LNCAP (cell line): ENCODE results near the gene NUCKS1.

Experiments used
- TF ChIP-seq, protein P1 (sequence below): fragments of 450-650 bp; IDR thresholded peaks from 2 replicates; pipeline ENCODE4 v1.5.1; 2017; ENCODE audit warnings: mild to moderate bottlenecking

Gene NUCKS1

DNA sequence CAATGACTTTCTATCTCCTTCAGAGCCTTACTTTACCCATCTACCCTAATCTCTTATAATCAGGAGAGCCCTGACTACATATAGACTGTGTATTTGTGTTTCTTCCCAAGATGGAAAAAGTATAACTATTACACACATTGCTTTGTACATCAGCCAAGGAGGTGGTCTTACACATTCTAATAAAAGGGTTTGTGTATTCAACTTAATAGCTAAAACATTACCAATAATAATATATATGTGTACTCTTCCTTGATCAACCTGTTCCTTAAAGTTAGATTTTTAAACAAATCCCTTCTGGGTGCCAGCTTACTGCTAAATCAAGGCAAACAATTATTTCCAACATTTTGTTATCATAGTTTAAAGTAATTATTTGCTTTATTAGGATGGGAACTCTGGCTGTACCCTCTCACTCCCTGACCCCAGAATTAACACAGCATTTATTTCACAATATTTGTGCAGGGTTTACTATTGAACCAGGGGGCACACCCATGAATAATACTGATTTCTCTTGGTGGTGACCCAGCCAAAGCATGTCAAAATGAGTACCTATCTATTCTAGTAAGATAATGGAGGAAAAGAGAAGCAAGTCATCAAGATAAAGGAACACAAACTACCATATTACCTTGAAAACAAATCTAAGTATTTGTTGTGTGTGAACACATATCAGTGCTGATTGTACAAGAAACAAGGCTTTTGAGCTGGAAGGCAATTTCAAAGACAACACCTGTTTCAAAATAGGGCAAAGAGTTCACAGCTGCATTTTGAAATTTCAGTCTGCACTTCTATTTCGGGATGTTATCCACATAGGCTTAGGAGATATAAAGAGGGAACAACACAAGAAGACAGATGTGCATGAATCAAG is 39.5 kb downstream of the NUCKS1 start:
- TF ChIP-seq, protein P1, sequence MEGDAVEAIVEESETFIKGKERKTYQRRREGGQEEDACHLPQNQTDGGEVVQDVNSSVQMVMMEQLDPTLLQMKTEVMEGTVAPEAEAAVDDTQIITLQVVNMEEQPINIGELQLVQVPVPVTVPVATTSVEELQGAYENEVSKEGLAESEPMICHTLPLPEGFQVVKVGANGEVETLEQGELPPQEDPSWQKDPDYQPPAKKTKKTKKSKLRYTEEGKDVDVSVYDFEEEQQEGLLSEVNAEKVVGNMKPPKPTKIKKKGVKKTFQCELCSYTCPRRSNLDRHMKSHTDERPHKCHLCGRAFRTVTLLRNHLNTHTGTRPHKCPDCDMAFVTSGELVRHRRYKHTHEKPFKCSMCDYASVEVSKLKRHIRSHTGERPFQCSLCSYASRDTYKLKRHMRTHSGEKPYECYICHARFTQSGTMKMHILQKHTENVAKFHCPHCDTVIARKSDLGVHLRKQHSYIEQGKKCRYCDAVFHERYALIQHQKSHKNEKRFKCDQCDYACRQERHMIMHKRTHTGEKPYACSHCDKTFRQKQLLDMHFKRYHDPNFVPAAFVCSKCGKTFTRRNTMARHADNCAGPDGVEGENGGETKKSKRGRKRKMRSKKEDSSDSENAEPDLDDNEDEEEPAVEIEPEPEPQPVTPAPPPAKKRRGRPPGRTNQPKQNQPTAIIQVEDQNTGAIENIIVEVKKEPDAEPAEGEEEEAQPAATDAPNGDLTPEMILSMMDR: no peak

DNA sequence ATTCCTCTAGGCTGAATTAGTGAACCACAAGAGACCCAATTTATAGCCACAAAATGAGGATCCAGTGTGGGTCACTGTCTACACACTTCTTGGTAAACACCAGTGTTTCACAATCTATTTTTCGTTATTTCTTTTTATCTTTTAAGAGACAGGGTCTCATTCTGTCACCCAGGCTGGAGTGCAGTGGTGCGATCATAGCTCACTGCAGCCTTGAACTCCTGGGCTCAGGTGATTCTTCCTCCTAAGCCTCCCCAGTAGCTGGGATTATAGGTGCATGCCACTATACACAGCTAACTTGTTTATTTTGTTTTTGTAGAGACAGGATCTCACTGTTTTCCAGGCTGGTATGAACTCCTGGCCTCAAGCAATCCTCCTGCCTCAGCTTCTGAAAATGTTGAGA is 40.3 kb downstream of the NUCKS1 start:
- TF ChIP-seq, protein P1: no peak

DNA sequence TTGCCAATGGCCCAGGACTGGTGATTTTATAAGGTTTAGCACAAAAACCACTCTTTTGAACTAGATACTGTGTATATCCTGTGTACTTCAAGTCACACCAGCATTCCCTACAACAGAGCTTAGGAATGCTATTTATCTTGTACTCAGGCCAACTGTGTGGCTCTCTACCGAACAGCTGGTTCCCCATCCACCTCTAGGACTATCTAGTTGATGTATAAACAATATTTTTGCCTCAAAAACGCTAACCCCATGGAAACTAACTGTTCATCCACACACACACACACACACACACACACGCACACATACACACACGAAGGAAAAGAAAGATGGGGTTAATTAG is 41.0 kb downstream of the NUCKS1 start:
- TF ChIP-seq, protein P1: no peak

DNA sequence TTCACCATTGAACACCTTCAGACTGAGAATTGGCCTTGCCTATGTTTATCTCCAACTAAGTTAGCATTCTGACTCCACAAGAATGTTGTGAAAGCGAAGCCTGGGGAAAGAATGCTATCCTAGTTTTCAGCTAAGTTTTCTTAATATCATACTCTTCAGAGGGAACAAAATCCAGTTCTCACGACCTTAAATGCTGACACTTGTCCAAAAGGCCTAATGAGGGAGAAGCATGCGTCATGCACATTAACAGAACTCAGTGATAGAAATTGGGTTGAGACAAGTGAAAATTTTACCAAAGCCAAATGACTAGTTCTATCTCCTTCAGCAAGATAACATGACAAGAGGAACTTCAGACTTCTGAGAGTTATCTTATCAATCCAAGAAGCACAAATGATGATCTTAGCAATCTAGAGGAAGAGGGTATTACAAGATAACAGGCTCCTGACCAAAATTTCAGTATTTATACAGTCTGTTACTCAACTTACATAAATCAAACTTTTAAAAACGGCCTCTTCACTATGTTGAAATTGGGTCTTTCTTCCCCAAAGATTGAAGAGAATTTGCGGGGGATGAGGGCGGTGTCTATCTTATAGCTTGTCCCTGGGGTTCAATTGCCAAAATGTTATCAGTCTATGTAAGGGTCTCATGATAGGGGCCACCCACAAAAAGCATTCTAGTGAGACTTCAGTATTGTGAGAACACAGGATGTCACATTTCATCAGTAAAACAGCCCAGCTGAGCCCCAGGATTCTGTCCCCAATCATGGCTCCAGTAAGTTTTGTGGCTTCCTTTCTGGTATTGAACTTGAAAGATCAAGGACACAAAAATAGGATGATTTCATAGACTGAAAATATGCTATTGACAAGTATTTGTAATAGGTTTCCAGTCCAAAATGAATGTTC is 43.1 kb downstream of the NUCKS1 start:
- TF ChIP-seq, protein P1: no peak

DNA sequence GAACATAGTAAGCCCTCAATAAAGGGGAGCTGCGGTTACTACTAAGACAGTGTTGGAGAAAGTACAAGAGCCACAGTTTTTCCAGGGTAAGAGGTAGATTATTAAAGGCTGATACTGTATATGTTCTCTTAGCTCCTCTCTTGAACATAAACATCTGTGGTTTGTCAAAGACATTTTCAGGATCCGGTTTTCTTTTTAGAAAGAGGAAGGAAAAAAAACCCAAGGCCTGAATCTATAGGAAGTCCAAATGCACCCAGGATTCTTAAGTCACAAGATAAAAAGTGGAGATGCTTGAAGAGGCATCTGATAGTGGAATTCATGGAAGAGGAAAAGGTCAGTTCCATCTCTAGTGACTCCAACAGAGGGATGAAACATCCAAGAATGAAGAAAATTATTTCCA is 45.1 kb downstream of the NUCKS1 start:
- TF ChIP-seq, protein P1: no peak

DNA sequence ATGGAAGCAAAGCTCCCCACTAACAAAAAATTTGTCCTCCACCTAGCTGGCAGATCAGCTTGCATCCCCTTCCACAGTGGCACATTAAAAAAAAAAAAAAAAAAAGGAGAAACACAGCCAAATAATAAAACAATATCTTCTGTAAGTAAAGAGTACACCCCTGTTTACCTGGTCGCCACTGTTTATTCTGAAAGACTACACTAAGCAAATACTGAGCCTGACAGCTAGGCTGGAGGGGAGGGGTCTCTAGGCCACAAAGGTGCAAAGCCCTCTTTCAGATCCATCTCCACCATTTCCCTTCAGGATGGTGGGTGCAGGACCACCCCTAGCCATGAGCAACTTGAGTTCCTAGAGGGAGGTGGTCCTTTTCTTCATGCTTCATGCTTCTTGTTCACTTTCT is 46.9 kb downstream of the NUCKS1 start:
- TF ChIP-seq, protein P1: no peak

DNA sequence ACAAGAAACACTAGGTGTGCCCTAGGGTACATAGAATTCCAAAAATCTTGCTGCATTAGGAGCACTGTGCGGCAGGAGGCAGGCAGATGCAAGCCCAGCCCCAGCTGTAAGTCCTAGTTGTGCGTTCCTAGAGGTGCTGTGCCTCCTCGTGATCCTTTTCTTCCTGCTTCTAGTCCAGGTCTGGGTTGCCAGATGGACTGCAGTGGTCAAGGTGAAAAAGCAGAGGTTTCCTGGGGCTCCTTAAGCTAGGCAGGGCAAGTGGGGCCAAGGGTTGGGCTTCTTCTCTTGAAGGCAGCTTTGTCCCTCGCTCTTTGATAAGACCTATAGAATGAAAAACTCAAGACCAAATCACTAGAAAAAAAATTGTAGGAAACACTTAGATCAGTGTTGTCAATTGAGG is 48.1 kb downstream of the NUCKS1 start:
- TF ChIP-seq, protein P1: no peak
